ENCODE data around the gene IPO4.
"Not testable (repeated sequence)": the region's sequence is repeated elsewhere in the genome, so short reads cannot be mapped to it uniquely, and the experiment has no call there.

IPO4 gene

GRCh38 chr14:24206260-24207103, 17.9 kb upstream of the IPO4 start:
- H3K4me3 Mint-ChIP-seq: no peak overlapping the region
- H3K27ac Mint-ChIP-seq: peak overlapping the region; percentile 58
- DNase-seq: peak; percentile 23
- H3K27me3 Mint-ChIP-seq: no peaks in the 10 kb centered on the region
- H3K36me3 Mint-ChIP-seq (ENCODE audit: low read depth): peaks cover 95% of the 10 kb centered on the region
- H3K9me3 Mint-ChIP-seq: peaks cover 7% of the 10 kb centered on the region
- peaks cover 57% of the 10 kb centered on the region for H3K4me1 Mint-ChIP-seq (ENCODE audit: low read depth)

- DNase-seq: no peak
- Mint-ChIP-seq H3K4me1 (ENCODE audit: low read depth) (peaks cover 47% of the 10 kb centered on the region), H3K27ac (no peak overlapping the region), H3K4me3 (no peak overlapping the region), H3K9me3 (peaks cover 7% of the 10 kb centered on the region), H3K27me3 (no peaks in the 10 kb centered on the region), H3K36me3 (ENCODE audit: low read depth) (peaks cover 92% of the 10 kb centered on the region)
Observed at GRCh38 chr14:24204163-24205146, 15.8 kb upstream of the IPO4 start.

- not testable (repeated sequence) for H3K9me3 Mint-ChIP-seq, H3K4me3 Mint-ChIP-seq, H3K27me3 Mint-ChIP-seq, DNase-seq, H3K27ac Mint-ChIP-seq
- Mint-ChIP-seq H3K4me1 (ENCODE audit: low read depth) (peaks cover 52% of the 10 kb centered on the region), H3K36me3 (ENCODE audit: low read depth) (peaks cover 93% of the 10 kb centered on the region)
Observed at GRCh38 chr14:24203249-24203886, 14.8 kb upstream of the IPO4 start.

GRCh38 chr14:24202538-24202937, 13.9 kb upstream of the IPO4 start:
- DNase-seq, H3K4me3 Mint-ChIP-seq, H3K9me3 Mint-ChIP-seq, H3K27me3 Mint-ChIP-seq, H3K27ac Mint-ChIP-seq: not testable (repeated sequence)
- peaks cover 89% of the 10 kb centered on the region for H3K36me3 Mint-ChIP-seq (ENCODE audit: low read depth)
- H3K4me1 Mint-ChIP-seq (ENCODE audit: low read depth): peaks cover 46% of the 10 kb centered on the region

- Mint-ChIP-seq H3K36me3 (ENCODE audit: low read depth) (peaks cover 76% of the 10 kb centered on the region), H3K27ac (peak overlapping the region; percentile 42), H3K4me3 (peak overlapping the region; percentile 9), H3K27me3 (no peaks in the 10 kb centered on the region), H3K9me3 (peaks cover 7% of the 10 kb centered on the region), H3K4me1 (ENCODE audit: low read depth) (peaks cover 45% of the 10 kb centered on the region)
- DNase-seq: no peak
Observed at GRCh38 chr14:24198814-24199524, 10.4 kb upstream of the IPO4 start.

GRCh38 chr14:24197056-24197450, 8.4 kb upstream of the IPO4 start:
- no peak for DNase-seq
- Mint-ChIP-seq H3K27ac (peak overlapping the region; percentile 88), H3K27me3 (no peaks in the 10 kb centered on the region), H3K4me1 (ENCODE audit: low read depth) (peaks cover 55% of the 10 kb centered on the region), H3K4me3 (peak overlapping the region; percentile 97), H3K9me3 (no peaks in the 10 kb centered on the region), H3K36me3 (ENCODE audit: low read depth) (peaks cover 71% of the 10 kb centered on the region)

GRCh38 chr14:24196071-24197055, 7.7 kb upstream of the IPO4 start:
- Mint-ChIP-seq H3K36me3 (ENCODE audit: low read depth) (peaks cover 71% of the 10 kb centered on the region), H3K4me3 (peak overlapping the region; percentile 97), H3K4me1 (ENCODE audit: low read depth) (peaks cover 59% of the 10 kb centered on the region), H3K9me3 (no peaks in the 10 kb centered on the region), H3K27ac (peak overlapping the region; percentile 98), H3K27me3 (no peaks in the 10 kb centered on the region)
- no peak for DNase-seq

- Mint-ChIP-seq H3K9me3 (no peaks in the 10 kb centered on the region), H3K36me3 (ENCODE audit: low read depth) (peaks cover 67% of the 10 kb centered on the region), H3K27ac (peak within 1 kb of the TSS; percentile 98), H3K27me3 (no peaks in the 10 kb centered on the region), H3K4me1 (ENCODE audit: low read depth) (peaks cover 62% of the 10 kb centered on the region), H3K4me3 (peak within 1 kb of the TSS; percentile 97)
- DNase-seq: peak; percentile 93
Observed at GRCh38 chr14:24195186-24196070, 6.8 kb upstream of the IPO4 start, which contains the start of gene TM9SF1. TM9SF1 (minus strand) TSS chr14:24195441; CDS start chr14:24195019, 422 bp downstream.

- Mint-ChIP-seq H3K27ac (peak overlapping the region; percentile 98), H3K4me1 (ENCODE audit: low read depth) (peaks cover 65% of the 10 kb centered on the region), H3K9me3 (no peaks in the 10 kb centered on the region), H3K4me3 (peak overlapping the region; percentile 97), H3K36me3 (ENCODE audit: low read depth) (peaks cover 68% of the 10 kb centered on the region), H3K27me3 (no peaks in the 10 kb centered on the region)
- no peak for DNase-seq
Observed at GRCh38 chr14:24194873-24195185, 6.2 kb upstream of the IPO4 start.

- no peaks in the 10 kb centered on the region for H3K9me3 Mint-ChIP-seq
- H3K27me3 Mint-ChIP-seq: no peaks in the 10 kb centered on the region
- H3K4me3 Mint-ChIP-seq: peak overlapping the region; percentile 97
- peak overlapping the region; percentile 98 for H3K27ac Mint-ChIP-seq
- no peak for DNase-seq
- H3K36me3 Mint-ChIP-seq (ENCODE audit: low read depth): peaks cover 70% of the 10 kb centered on the region
- peaks cover 64% of the 10 kb centered on the region for H3K4me1 Mint-ChIP-seq (ENCODE audit: low read depth)
Observed at GRCh38 chr14:24194186-24194872, 5.7 kb upstream of the IPO4 start.

- H3K4me3 Mint-ChIP-seq: peak overlapping the region; percentile 7
- H3K9me3 Mint-ChIP-seq: no peaks in the 10 kb centered on the region
- peaks cover 59% of the 10 kb centered on the region for H3K4me1 Mint-ChIP-seq (ENCODE audit: low read depth)
Observed at GRCh38 chr14:24192933-24193332, 4.3 kb upstream of the IPO4 start.

GRCh38 chr14:24190416-24190815, 1.8 kb upstream of the IPO4 start:
- Mint-ChIP-seq H3K27ac (peak overlapping the region; percentile 63), H3K4me1 (ENCODE audit: low read depth) (peaks cover 67% of the 10 kb centered on the region), H3K4me3 (no peak overlapping the region), H3K36me3 (ENCODE audit: low read depth) (peaks cover 81% of the 10 kb centered on the region), H3K9me3 (no peaks in the 10 kb centered on the region), H3K27me3 (no peaks in the 10 kb centered on the region)
- DNase-seq: no peak

More at GRCh38 chr14:24192933-24193332, 4.3 kb upstream of the IPO4 start:
- DNase-seq: no peak
- Mint-ChIP-seq H3K36me3 (ENCODE audit: low read depth) (peaks cover 69% of the 10 kb centered on the region), H3K27ac (peak overlapping the region; percentile 37), H3K27me3 (no peaks in the 10 kb centered on the region)
